AG09309 (cell line): Measurements from ENCODE around the gene CCDC40.

ENCODE experiments used
- DNase-seq: peaks from one replicate; pipeline ENCODE4 v3.0.0-alpha.2; 2010; ENCODE audit warnings: low read depth
- H3K4me3 ChIP-seq: 2 replicates; pipeline ENCODE4 v1.5.1; 2011; ENCODE audit warnings: mild to moderate bottlenecking, low read depth, low read length, moderate library complexity; ENCODE audit not compliant: control insufficient read depth
- TF ChIP-seq, protein P1 (sequence below): IDR thresholded peaks from 2 replicates; pipeline ENCODE4 v1.5.1; 2011; ENCODE audit warnings: mild to moderate bottlenecking, low read depth, low read length, inconsistent platforms; ENCODE audit not compliant: insufficient read depth, control insufficient read depth; ENCODE audit errors: missing control alignments

Gene CCDC40

DNA sequence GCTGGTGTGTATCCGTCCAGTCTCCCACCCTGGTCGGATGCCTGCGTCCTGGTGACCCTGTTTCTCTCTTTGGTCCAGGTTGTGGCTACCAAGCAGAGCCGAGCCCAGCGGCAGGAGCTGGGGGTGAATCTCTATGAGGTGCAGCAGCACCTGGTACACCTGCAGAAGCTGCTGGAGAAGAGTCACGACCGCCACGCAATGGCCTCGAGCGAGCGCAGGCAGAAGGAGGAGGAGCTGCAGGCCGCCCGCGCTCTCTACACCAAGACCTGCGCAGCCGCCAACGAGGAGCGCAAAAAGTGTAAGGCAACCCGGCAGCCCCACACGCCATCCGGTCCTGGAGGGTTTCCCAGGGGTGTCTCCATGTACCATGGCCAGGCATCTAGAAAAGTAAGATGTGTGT, 13.5 kb downstream of the CCDC40 start:
- no peak overlapping the region for H3K4me3 ChIP-seq
- TF ChIP-seq, protein P1, sequence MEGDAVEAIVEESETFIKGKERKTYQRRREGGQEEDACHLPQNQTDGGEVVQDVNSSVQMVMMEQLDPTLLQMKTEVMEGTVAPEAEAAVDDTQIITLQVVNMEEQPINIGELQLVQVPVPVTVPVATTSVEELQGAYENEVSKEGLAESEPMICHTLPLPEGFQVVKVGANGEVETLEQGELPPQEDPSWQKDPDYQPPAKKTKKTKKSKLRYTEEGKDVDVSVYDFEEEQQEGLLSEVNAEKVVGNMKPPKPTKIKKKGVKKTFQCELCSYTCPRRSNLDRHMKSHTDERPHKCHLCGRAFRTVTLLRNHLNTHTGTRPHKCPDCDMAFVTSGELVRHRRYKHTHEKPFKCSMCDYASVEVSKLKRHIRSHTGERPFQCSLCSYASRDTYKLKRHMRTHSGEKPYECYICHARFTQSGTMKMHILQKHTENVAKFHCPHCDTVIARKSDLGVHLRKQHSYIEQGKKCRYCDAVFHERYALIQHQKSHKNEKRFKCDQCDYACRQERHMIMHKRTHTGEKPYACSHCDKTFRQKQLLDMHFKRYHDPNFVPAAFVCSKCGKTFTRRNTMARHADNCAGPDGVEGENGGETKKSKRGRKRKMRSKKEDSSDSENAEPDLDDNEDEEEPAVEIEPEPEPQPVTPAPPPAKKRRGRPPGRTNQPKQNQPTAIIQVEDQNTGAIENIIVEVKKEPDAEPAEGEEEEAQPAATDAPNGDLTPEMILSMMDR: no peak
- DNase-seq: no peak

DNA sequence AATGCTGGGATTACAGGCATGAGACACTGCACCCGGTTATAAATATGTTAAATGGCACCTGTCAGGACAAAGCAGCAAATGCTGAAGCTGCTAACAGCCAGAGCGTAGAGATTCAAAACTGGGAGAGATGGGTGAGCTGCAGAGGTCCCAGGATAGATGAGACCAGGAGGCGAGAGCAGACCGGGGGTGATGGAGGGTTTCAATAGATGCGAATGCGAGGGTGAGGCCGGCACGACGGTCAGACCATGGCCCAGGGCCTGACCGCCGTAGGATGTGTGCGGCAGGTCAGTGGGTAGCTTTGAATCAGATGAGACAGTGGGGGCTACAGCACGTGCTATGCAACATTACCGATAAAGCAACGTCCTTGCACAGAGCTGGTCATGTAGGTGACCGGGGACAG, 14.3 kb downstream of the CCDC40 start:
- DNase-seq: no peak
- H3K4me3 ChIP-seq: no peak overlapping the region
- TF ChIP-seq, protein P1: no peak

DNA sequence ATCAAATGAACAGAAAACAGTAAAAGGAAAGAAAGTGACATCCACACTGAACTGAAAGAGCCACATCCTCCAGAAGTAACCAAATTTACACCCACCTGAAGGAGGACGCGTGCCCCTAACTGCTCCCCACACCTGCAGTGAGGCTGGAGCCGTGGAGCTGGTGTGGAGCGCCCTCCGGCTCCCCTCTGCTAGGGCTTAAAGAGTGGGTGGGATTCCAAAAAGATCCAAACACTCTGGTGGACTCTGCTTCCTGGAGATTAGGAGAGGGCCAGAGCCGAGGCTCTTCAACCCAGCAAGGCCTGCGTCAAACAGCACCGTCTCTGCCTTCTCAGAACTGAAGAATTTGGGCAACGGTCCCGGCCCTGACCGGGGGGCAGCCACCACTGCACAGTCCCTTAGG, 15.2 kb downstream of the CCDC40 start:
- TF ChIP-seq, protein P1: no peak
- no peak for DNase-seq
- H3K4me3 ChIP-seq: no peak overlapping the region

DNA sequence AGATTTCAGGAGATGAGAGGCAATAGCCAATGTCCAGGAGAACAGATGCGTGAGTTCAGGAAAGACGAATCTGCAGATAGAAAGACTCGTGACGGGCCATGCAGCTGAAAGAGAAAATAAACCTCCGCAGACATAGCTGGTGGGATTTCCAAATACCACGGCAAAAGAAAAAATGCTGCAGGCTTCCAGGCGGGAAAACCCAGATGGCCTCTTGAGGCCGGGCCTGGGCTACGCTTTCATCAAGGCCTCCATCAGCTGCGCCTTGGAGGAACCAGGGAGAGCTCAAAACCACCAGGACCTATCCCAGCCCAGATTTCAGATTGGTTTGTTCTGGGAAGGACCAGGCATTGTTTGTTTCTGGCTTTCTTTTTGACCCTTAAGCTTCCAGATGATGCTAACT, 16.7 kb downstream of the CCDC40 start:
- DNase-seq: no peak
- no peak overlapping the region for H3K4me3 ChIP-seq
- TF ChIP-seq, protein P1: no peak

DNA sequence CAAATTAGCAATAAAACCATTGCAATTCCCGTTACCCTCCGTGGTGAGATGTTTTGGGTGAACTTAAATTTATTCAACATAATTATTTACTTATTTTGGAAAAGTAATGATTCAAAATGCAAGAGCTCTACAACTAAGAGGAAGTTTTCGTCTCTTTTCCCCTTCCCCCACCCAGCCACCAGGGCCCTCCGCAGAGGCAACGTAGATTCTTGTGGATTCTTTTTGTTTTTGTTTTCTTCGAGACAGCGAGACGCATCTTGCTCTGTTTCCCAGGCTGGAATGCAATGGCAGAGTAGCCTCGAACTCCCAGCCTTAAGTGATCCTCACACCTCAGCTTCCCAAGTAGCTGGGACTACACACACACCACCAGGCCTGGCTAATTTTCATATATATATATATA, 19.2 kb downstream of the CCDC40 start:
- H3K4me3 ChIP-seq: no peak overlapping the region
- no peak for DNase-seq
- TF ChIP-seq, protein P1: no peak

DNA sequence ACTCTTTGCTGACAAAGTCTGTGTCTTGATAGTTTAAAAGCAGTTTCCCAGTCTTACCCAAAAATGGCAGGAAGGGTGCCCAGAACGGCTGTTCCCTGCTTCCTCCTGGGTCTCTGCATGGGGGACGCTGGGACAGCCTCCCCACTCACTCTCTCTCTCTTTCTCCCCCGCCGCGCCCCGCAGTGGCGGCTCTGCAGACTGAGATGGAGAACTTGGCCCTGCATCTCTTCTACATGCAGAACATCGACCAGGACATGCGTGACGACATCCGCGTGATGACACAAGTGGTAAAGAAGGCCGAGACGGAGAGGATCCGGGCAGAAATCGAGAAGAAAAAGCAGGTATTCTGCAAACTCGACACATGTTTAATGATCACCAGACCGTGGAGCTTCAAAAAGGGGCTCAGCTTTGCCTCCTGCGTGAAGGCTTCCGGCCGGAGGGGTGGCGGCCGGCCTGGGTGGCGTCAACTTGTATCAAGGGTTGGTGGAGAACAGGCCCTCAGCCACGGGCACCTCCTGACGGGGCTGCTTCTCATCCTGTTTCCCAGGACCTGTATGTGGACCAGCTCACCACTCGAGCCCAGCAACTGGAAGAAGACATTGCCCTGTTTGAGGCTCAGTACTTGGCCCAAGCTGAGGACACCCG, 22.0 kb downstream of the CCDC40 start:
- no peak overlapping the region for H3K4me3 ChIP-seq
- DNase-seq: no peak
- TF ChIP-seq, protein P1: no peak
